SK-N-SH (cell line): ENCODE measurements around the gene PRDM5. TPM values are rescaled to one million over a fixed set of nuclear protein-coding genes. Genes with fewer than 3 reads are reported as not detected.

Experiments used
- CTCF ChIA-PET: fragments of 300-600, 350-600 bp; formaldehyde crosslinking; extraction: SDS; loops from one replicate; lab custom pipeline; 2021; lab: Yijun Ruan, JAX
- POLR2A ChIA-PET: fragments of 350-600 bp; sonication (Branson Sonifier 250); formaldehyde crosslinking; extraction: SDS; loops from one replicate; lab custom pipeline; 2020; ENCODE audit warnings: antibody characterized with exemption, inconsistent platforms; lab: Yijun Ruan, JAX
- DNase-seq: peaks from one replicate; pipeline ENCODE4 v3.0.0; 2012
- H2AFZ ChIP-seq: fragments of 200-600 bp; sonication (generic); 2 replicates; pipeline ENCODE4 v1.8.1; 2016; ENCODE audit warnings: antibody characterized with exemption, mild to moderate bottlenecking, low read depth
- H3F3A ChIP-seq: fragments of 200-600 bp; sonication (generic); replicated peaks from 2 replicates; pipeline ENCODE3; 2016; ENCODE audit warnings: antibody characterized with exemption, mild to moderate bottlenecking; ENCODE audit not compliant: insufficient read depth
- H3K27ac ChIP-seq, 2 experiments: fragments of 200-500 bp in 1 of 2; fragments of 200-600 bp in 1 of 2; sonication (Bioruptor generic) in 1 of 2; sonication (generic), shearing (Covaris generic) in 1 of 2; 2 replicates each; pipeline versions ENCODE4 v1.5.1 to v1.6.1; 2014 to 2016; ENCODE audit warnings: low read depth in 2 of 2, inconsistent platforms in 1 of 2, low read length in 1 of 2, mild to moderate bottlenecking in 1 of 2, mixed read lengths in 1 of 2
- H3K27me3 ChIP-seq: fragments of 200-600 bp; sonication (generic), shearing (Covaris generic); 2 replicates; pipeline ENCODE4 v1.6.1; 2016; ENCODE audit warnings: mixed run types; ENCODE audit not compliant: insufficient read depth
- H3K36me3 ChIP-seq, 2 experiments: fragments of 200-500 bp in 1 of 2; fragments of 200-600 bp in 1 of 2; sonication (Bioruptor generic) in 1 of 2; sonication (generic) in 1 of 2; replicated peaks in 1 of 2; 2 replicates each; pipeline versions ENCODE3 to v1.5.1; 2014 to 2016; ENCODE audit warnings: low read length in 1 of 2, mild to moderate bottlenecking in 1 of 2; ENCODE audit not compliant: insufficient read depth in 2 of 2, control insufficient read depth in 1 of 2
- H3K4me1 ChIP-seq, 2 experiments: fragments of 200-500 bp in 1 of 2; fragments of 200-600 bp in 1 of 2; sonication (Bioruptor generic) in 1 of 2; sonication (generic), shearing (Covaris generic) in 1 of 2; 2 replicates each; pipeline versions ENCODE4 v1.5.1 to v1.6.1; 2014 to 2016; ENCODE audit warnings: low read depth in 1 of 2, low read length in 1 of 2, mixed run types in 1 of 2; ENCODE audit not compliant: insufficient read depth in 2 of 2, control insufficient read depth in 1 of 2
- H3K4me2 ChIP-seq: fragments of 200-600 bp; sonication (generic), shearing (Covaris generic); 2 replicates; pipeline ENCODE4 v1.6.1; 2017; ENCODE audit warnings: mixed run types
- H3K4me3 ChIP-seq, 2 experiments: fragments of 200-500 bp in 1 of 2; fragments of 200-600 bp in 1 of 2; sonication (Bioruptor generic) in 1 of 2; sonication (generic), shearing (Covaris generic) in 1 of 2; 2 replicates each; pipeline versions ENCODE4 v1.5.1 to v1.8.1; 2014 to 2016; ENCODE audit warnings: low read depth in 2 of 2, inconsistent platforms in 1 of 2, low read length in 1 of 2, mild to moderate bottlenecking in 1 of 2, mixed read lengths in 1 of 2, moderate library complexity in 1 of 2
- H3K79me2 ChIP-seq: fragments of 200-600 bp; sonication (generic); 2 replicates; pipeline ENCODE4 v1.8.1; 2017; ENCODE audit warnings: mild to moderate bottlenecking; ENCODE audit not compliant: insufficient read depth
- H3K9ac ChIP-seq: fragments of 200-600 bp; sonication (generic); 2 replicates; pipeline ENCODE4 v1.6.1; 2017; ENCODE audit warnings: mixed run types
- H3K9me2 ChIP-seq: fragments of 200-600 bp; sonication (generic); 2 replicates; pipeline ENCODE4 v1.6.1; 2017; ENCODE audit warnings: mixed run types
- H3K9me3 ChIP-seq: fragments of 200-600 bp; sonication (generic); 2 replicates; pipeline ENCODE4 v1.6.1; 2017; ENCODE audit warnings: mixed run types, mild to moderate bottlenecking, moderate library complexity
- H4K20me1 ChIP-seq: fragments of 200-600 bp; sonication (generic); 2 replicates; pipeline ENCODE4 v1.6.1; 2017; ENCODE audit warnings: mild to moderate bottlenecking, mixed run types; ENCODE audit not compliant: insufficient read depth
- EP300 ChIP-seq, 2 experiments: IDR thresholded peaks; 2 replicates each; pipeline versions ENCODE4 v1.4.0 to v1.6.1; 2012; ENCODE audit warnings: borderline replicate concordance in 1 of 2, low read depth in 1 of 2, low read length in 1 of 2
- FOXM1 ChIP-seq: IDR thresholded peaks from 2 replicates; pipeline ENCODE4 v1.4.0; 2012; ENCODE audit warnings: low read depth, mild to moderate bottlenecking
- JUND ChIP-seq: IDR thresholded peaks from 2 replicates; pipeline ENCODE4 v1.4.0; 2012
- MAX ChIP-seq: IDR thresholded peaks from 2 replicates; pipeline ENCODE4 v1.4.0; 2012; ENCODE audit warnings: low read depth
- MEF2A ChIP-seq: IDR thresholded peaks from 2 replicates; pipeline ENCODE4 v1.4.0; 2012; ENCODE audit warnings: low read depth, borderline replicate concordance
- NFIC ChIP-seq: IDR thresholded peaks from 2 replicates; pipeline ENCODE4 v1.4.0; 2012; ENCODE audit warnings: borderline replicate concordance
- NRF1 ChIP-seq: IDR thresholded peaks from 2 replicates; pipeline ENCODE4 v1.6.1; 2012; ENCODE audit warnings: low read depth, mild to moderate bottlenecking, low read length
- PBX3 ChIP-seq: IDR thresholded peaks from 2 replicates; pipeline ENCODE4; 2012
- RAD21 ChIP-seq: IDR thresholded peaks from 2 replicates; pipeline ENCODE4 v1.6.1; 2012; ENCODE audit warnings: mild to moderate bottlenecking, low read length
- RFX5 ChIP-seq: IDR thresholded peaks from 2 replicates; pipeline ENCODE4 v1.6.1; 2012; ENCODE audit warnings: mild to moderate bottlenecking, improper control_type of control experiment, low read length
- SIN3A ChIP-seq: IDR thresholded peaks from 2 replicates; pipeline ENCODE4 v1.6.1; 2012; ENCODE audit warnings: low read depth, mild to moderate bottlenecking, low read length, moderate library complexity, borderline replicate concordance
- TCF12 ChIP-seq: IDR thresholded peaks from 2 replicates; pipeline ENCODE4 v1.4.0; 2012
- TEAD4 ChIP-seq: IDR thresholded peaks from 2 replicates; pipeline ENCODE4 v1.4.0; 2012; ENCODE audit warnings: mild to moderate bottlenecking, borderline replicate concordance; ENCODE audit not compliant: insufficient read depth
- WGBS: methylation state at CpG from one replicate; pipeline ENCODE4 v1.1.6; 2017; ENCODE audit warnings: low lambda C conversion rate; 5-methylcytosine and 5-hydroxymethylcytosine counted together
- polyA plus RNA-seq, 3 experiments: library from polyadenylated mRNA; depleted of rRNA; stranded (reverse); fragments of >200 nt; gene quantifications; 2 replicates each; pipeline ENCODE4 v1.2.3, GENCODE V29; 2012
- TF ChIP-seq, protein P1 (sequence below): IDR thresholded peaks from 2 replicates; pipeline ENCODE4 v1.4.0; 2012; ENCODE audit warnings: low read depth, borderline replicate concordance
- TF ChIP-seq, protein P2 (sequence below): fragments of 200-600 bp; sonication (generic); IDR thresholded peaks from 2 replicates; pipeline ENCODE4 v1.6.1; 2017; ENCODE audit warnings: antibody characterized with exemption, mild to moderate bottlenecking, moderate library complexity

The PRDM5 gene
- polyA plus RNA-seq, 1 of the 3 experiments (the other 2 are of a cell fraction): 3.8 TPM

- ChIA-PET POLR2A (no interaction called here), CTCF (interaction anchor here (0.9 to 1.9 kb wide), 10 partner anchors 13 to 375 kb away, joined by 3 to 6 read pairs (median 4); partner anchors contain the start of gene NDNF)
- Histone ChIP-seq H3K9me2 (no peaks in the 10 kb centered on the region), H3K9ac (no peak overlapping the region), H3K27ac (no peak overlapping the region), H2AFZ (no peak overlapping the region), H4K20me1 (no peaks in the 10 kb centered on the region), H3K4me1 (peaks cover 0 to 16% of the 10 kb centered on the region in 2 experiments; a peak in 2 of 4 replicates), H3K4me2 (no peak overlapping the region), H3K79me2 (no peaks in the 10 kb centered on the region), H3K9me3 (no peaks in the 10 kb centered on the region), H3K27me3 (no peaks in the 10 kb centered on the region), H3F3A (no peaks in the 10 kb centered on the region), H3K36me3 (peaks cover 0 to 3% of the 10 kb centered on the region in 2 experiments), H3K4me3 (no peak overlapping the region)
- WGBS: 90% methylated on average over 5 of the region's 5 CpGs
- no peak for TF ChIP-seq RFX5
- TF ChIP-seq, protein P1, sequence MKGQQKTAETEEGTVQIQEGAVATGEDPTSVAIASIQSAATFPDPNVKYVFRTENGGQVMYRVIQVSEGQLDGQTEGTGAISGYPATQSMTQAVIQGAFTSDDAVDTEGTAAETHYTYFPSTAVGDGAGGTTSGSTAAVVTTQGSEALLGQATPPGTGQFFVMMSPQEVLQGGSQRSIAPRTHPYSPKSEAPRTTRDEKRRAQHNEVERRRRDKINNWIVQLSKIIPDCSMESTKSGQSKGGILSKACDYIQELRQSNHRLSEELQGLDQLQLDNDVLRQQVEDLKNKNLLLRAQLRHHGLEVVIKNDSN: no peak
- no peak for TF ChIP-seq RAD21
- no peak for TF ChIP-seq NFIC
- TF ChIP-seq EP300 (IDR thresholded peaks at IDR 0.05; ENCODE audit: borderline replicate concordance in 1 of 2, low read depth in 1 of 2, low read length in 1 of 2): no peak
- TF ChIP-seq JUND: no peak
- no peak for TF ChIP-seq PBX3
- no peak for TF ChIP-seq TEAD4
- TF ChIP-seq MEF2A: no peak
- TF ChIP-seq NRF1: no peak
- TF ChIP-seq, protein P2, sequence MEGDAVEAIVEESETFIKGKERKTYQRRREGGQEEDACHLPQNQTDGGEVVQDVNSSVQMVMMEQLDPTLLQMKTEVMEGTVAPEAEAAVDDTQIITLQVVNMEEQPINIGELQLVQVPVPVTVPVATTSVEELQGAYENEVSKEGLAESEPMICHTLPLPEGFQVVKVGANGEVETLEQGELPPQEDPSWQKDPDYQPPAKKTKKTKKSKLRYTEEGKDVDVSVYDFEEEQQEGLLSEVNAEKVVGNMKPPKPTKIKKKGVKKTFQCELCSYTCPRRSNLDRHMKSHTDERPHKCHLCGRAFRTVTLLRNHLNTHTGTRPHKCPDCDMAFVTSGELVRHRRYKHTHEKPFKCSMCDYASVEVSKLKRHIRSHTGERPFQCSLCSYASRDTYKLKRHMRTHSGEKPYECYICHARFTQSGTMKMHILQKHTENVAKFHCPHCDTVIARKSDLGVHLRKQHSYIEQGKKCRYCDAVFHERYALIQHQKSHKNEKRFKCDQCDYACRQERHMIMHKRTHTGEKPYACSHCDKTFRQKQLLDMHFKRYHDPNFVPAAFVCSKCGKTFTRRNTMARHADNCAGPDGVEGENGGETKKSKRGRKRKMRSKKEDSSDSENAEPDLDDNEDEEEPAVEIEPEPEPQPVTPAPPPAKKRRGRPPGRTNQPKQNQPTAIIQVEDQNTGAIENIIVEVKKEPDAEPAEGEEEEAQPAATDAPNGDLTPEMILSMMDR: no peak
- no peak for TF ChIP-seq MAX
- TF ChIP-seq FOXM1: no peak
- TF ChIP-seq TCF12: no peak
- no peak for TF ChIP-seq SIN3A
- no peak for DNase-seq
These were observed 202.1 kb downstream of the PRDM5 start for GRCh38 chr4:120720354-120720934.
